IMR-90 (cell line): ENCODE results near the gene ABHD1. TPM values are rescaled to one million over a fixed set of nuclear protein-coding genes. Genes with fewer than 3 reads are reported as not detected.
"Not testable (repeated sequence)": the region's sequence is repeated elsewhere in the genome, so short reads cannot be mapped to it uniquely, and the experiment has no call there.

Source experiments
- ATAC-seq: fragments of 200-7000 bp; cut with Tn5 transposase; 2 replicates; pipeline ENCODE4 v1.9.1; 2020; ENCODE audit warnings: low read depth, mild to moderate bottlenecking, moderate library complexity
- BruUV-seq: library from RNA; stranded (reverse); fragments of 400-500 nt; replicated peaks from 2 replicates; lab custom pipeline; 2021; lab: Mats Ljungman, UMichigan
- CTCF ChIA-PET: fragments of 300-600 bp; formaldehyde crosslinking; extraction: SDS; loops from one replicate; lab custom pipeline; 2021; ENCODE audit warnings: antibody characterized with exemption; lab: Yijun Ruan, JAX
- POLR2A ChIA-PET: fragments of 300-600 bp; sonication (Branson Sonifier 250); formaldehyde crosslinking; loops from one replicate; lab custom pipeline; 2022; ENCODE audit warnings: antibody characterized with exemption; ENCODE audit not compliant: unreplicated experiment; lab: Charles Lee
- DNase-seq: peaks from one replicate; pipeline ENCODE4 v3.0.0; 2013
- H2AFZ ChIP-seq: replicated peaks from 2 replicates; pipeline ENCODE3; 2013; ENCODE audit warnings: low read length, mild to moderate bottlenecking; ENCODE audit not compliant: poor library complexity
- H2AK5ac ChIP-seq: 2 replicates; pipeline ENCODE4 v1.6.1; 2013; ENCODE audit warnings: low read depth, low read length, inconsistent platforms
- H2AK9ac ChIP-seq: replicated peaks from 2 replicates; pipeline ENCODE3; 2013; ENCODE audit warnings: mild to moderate bottlenecking, low read depth, low read length, moderate library complexity; ENCODE audit not compliant: poor library complexity
- H2BK120ac ChIP-seq: 2 replicates; pipeline ENCODE4 v1.6.1; 2013; ENCODE audit warnings: low read depth, low read length, inconsistent platforms
- H2BK15ac ChIP-seq: 3 replicates; pipeline ENCODE4 v1.6.1; 2013; ENCODE audit warnings: low read depth, low read length, inconsistent platforms
- H2BK20ac ChIP-seq: 2 replicates; pipeline ENCODE4 v1.6.1; 2013; ENCODE audit warnings: low read depth, mild to moderate bottlenecking, inconsistent platforms, low read length, moderate library complexity
- H2BK5ac ChIP-seq: 2 replicates; pipeline ENCODE4 v1.6.1; 2013; ENCODE audit warnings: mild to moderate bottlenecking, low read depth, low read length, inconsistent platforms; ENCODE audit not compliant: poor library complexity, severe bottlenecking
- H3K14ac ChIP-seq: replicated peaks from 2 replicates; pipeline ENCODE4 v1.6.1; 2013; ENCODE audit warnings: low read depth, low read length, inconsistent platforms
- H3K18ac ChIP-seq: 2 replicates; pipeline ENCODE4 v1.6.1; 2013; ENCODE audit warnings: low read depth, low read length, control low read depth
- H3K23ac ChIP-seq: 2 replicates; pipeline ENCODE4 v1.6.1; 2013; ENCODE audit warnings: low read depth, low read length, inconsistent platforms
- H3K27ac ChIP-seq: 2 replicates; pipeline ENCODE4 v1.5.1; 2013; ENCODE audit warnings: mild to moderate bottlenecking, control low read depth, low read length; ENCODE audit not compliant: insufficient read depth
- H3K27me3 ChIP-seq: 2 replicates; pipeline ENCODE4 v1.6.1; 2013; ENCODE audit warnings: low read length; ENCODE audit not compliant: control insufficient read depth, insufficient read depth
- H3K36me3 ChIP-seq: 2 replicates; pipeline ENCODE4 v1.6.1; 2013; ENCODE audit warnings: low read length, mixed read lengths; ENCODE audit not compliant: control insufficient read depth, insufficient read depth
- H3K4ac ChIP-seq: 2 replicates; pipeline ENCODE4 v1.6.1; 2013; ENCODE audit warnings: low read depth, low read length, inconsistent platforms
- H3K4me1 ChIP-seq: 2 replicates; pipeline ENCODE4 v1.6.1; 2013; ENCODE audit warnings: low read length, mixed read lengths; ENCODE audit not compliant: control insufficient read depth, insufficient read depth
- H3K4me2 ChIP-seq: 2 replicates; pipeline ENCODE4 v1.6.1; 2013; ENCODE audit warnings: low read depth, mild to moderate bottlenecking, control low read depth, low read length, moderate library complexity
- H3K4me3 ChIP-seq: 2 replicates; pipeline ENCODE4 v1.5.1; 2013; ENCODE audit warnings: low read depth, mild to moderate bottlenecking, control low read depth, low read length, moderate library complexity; ENCODE audit not compliant: insufficient read depth
- H3K56ac ChIP-seq: 2 replicates; pipeline ENCODE4 v1.6.1; 2013; ENCODE audit warnings: low read length, inconsistent platforms; ENCODE audit not compliant: insufficient read depth; ENCODE audit errors: extremely low read depth
- H3K79me1 ChIP-seq, 2 experiments: 2 replicates each; pipeline ENCODE4 v1.6.1; 2013; ENCODE audit warnings: low read length in 2 of 2, inconsistent platforms in 1 of 2, low read depth in 1 of 2
- H3K9ac ChIP-seq: 2 replicates; pipeline ENCODE4 v1.6.1; 2013; ENCODE audit warnings: low read depth, low read length, control low read depth
- H3K9me1 ChIP-seq: 2 replicates; pipeline ENCODE4 v1.6.1; 2013; ENCODE audit warnings: low read length, inconsistent platforms; ENCODE audit not compliant: insufficient read depth
- H3K9me3 ChIP-seq: 2 replicates; pipeline ENCODE4 v1.6.1; 2013; ENCODE audit warnings: low read length; ENCODE audit not compliant: control insufficient read depth, insufficient read depth
- H4K20me1 ChIP-seq: 2 replicates; pipeline ENCODE4 v1.6.1; 2013; ENCODE audit warnings: low read length, inconsistent platforms; ENCODE audit not compliant: insufficient read depth
- H4K5ac ChIP-seq: 2 replicates; pipeline ENCODE4 v1.6.1; 2013; ENCODE audit warnings: mild to moderate bottlenecking, low read depth, low read length, control low read depth
- H4K8ac ChIP-seq, 2 experiments: 2 replicates each; pipeline ENCODE4 v1.6.1; 2013; ENCODE audit warnings: low read depth in 2 of 2, low read length in 2 of 2, control low read depth in 1 of 2, inconsistent platforms in 1 of 2
- H4K91ac ChIP-seq: 2 replicates; pipeline ENCODE4 v1.6.1; 2013; ENCODE audit warnings: low read depth, low read length, inconsistent platforms; ENCODE audit not compliant: insufficient read depth
- FOS ChIP-seq: fragments of 150-350 bp; IDR thresholded peaks from 2 replicates; pipeline ENCODE4 v1.6.1; 2016; ENCODE audit warnings: low read depth, low read length
- MXI1 ChIP-seq: IDR thresholded peaks from 2 replicates; pipeline ENCODE4 v1.6.1; 2012; ENCODE audit warnings: low read depth, mild to moderate bottlenecking, low read length, moderate library complexity, borderline replicate concordance
- WGBS, 2 experiments: methylation state at CpG; one replicate each; pipeline versions ENCODE4 v1.1.5 to v1.1.7; 2013; ENCODE audit warnings: missing lambda C conversion rate in 2 of 2; ENCODE audit not compliant: insufficient read length in 1 of 2; ENCODE audit errors: extremely low coverage in 2 of 2; 5-methylcytosine and 5-hydroxymethylcytosine counted together
- dilution Hi-C: fragments of 300-500 bp; cut with HindIII; formaldehyde crosslinking; loops from one replicate; pipeline ENCODE4 v1.14.3; 2018; ENCODE audit warnings: low sequenced_read_pairs; ENCODE audit not compliant: unreplicated experiment
- in situ Hi-C: fragments of 300-500 bp; cut with MboI; formaldehyde crosslinking; loops from 3 replicates; pipeline ENCODE4 v1.14.3; 2019; ENCODE audit warnings: low sequenced_read_pairs, inconsistent platforms, mixed read lengths
- intact Hi-C: fragments of 100-400 bp; cut with micrococcal nuclease; formaldehyde crosslinking; loops from 2 replicates; pipeline ENCODE4 v1.10.0; 2022
- polyA plus RNA-seq, 3 experiments: library from polyadenylated mRNA; depleted of rRNA; stranded (reverse); fragments of >200 nt; gene quantifications; 2 replicates each; pipeline ENCODE4 v1.2.3, GENCODE V29; 2012; ENCODE audit warnings: low replicate concordance in 1 of 3
- total RNA-seq: library from RNA; depleted of rRNA; stranded (reverse); fragments of >200 nt; gene quantifications from 2 replicates; pipeline ENCODE4 v1.2.3, GENCODE V29; 2012

ABHD1 gene
- total and polyA plus RNA-seq, 2 of the 4 experiments (the other 2 are of a cell fraction), result 0.24 TPM; not detected in 1

- TF ChIP-seq MXI1 (no peak), FOS (no peak)
These were observed 4.9 kb upstream of the ABHD1 start, which contains the start of gene CGREF1 (continued) for GRCh38 chr2:27118525-27119329.

GRCh38 chr2:27119330-27119670, 4.3 kb upstream of the ABHD1 start:
- intact Hi-C loops, CTCF ChIA-PET, dilution Hi-C loops: not testable (repeated sequence)

More at GRCh38 chr2:27119330-27119670, 4.3 kb upstream of the ABHD1 start:
- peak overlapping the region; percentile 99 for H3K4me2 ChIP-seq
- H2AK5ac ChIP-seq, H3K4ac ChIP-seq, H3K18ac ChIP-seq, H3K14ac ChIP-seq, H4K5ac ChIP-seq, H3K9me1 ChIP-seq, H2BK15ac ChIP-seq, H3K79me1 ChIP-seq, POLR2A ChIA-PET, H2BK120ac ChIP-seq, H2BK20ac ChIP-seq, H3K9me3 ChIP-seq, H3K4me1 ChIP-seq, DNase-seq, H4K91ac ChIP-seq, in situ Hi-C loops, H4K20me1 ChIP-seq, H4K8ac ChIP-seq, H3K9ac ChIP-seq, BruUV-seq, H3K36me3 ChIP-seq, H3K56ac ChIP-seq, H3K27ac ChIP-seq, H2BK5ac ChIP-seq, ATAC-seq: not testable (repeated sequence)
- H3K4me3 ChIP-seq, result peak overlapping the region; percentile 42
- peaks cover 71% of the 10 kb centered on the region for H3K27me3 ChIP-seq
- H3K23ac ChIP-seq, result peak overlapping the region; percentile 64; the same call in 1 of the 2 replicates
- peak overlapping the region; percentile 85 for H2AFZ ChIP-seq
- H2AK9ac ChIP-seq, result peak overlapping the region; percentile 72
- no CpG with 5 or more reads among the region's 8 CpGs for WGBS, 2 experiments
